A549 (cell line): ENCODE measurements around the gene SPINK2.

Experiments
- FOXS1 ChIP-seq: fragments of 250-450 bp; sonication (Bioruptor Pico); IDR thresholded peaks from 2 replicates; pipeline ENCODE4 v1.5.0; 2020; ENCODE audit warnings: mild to moderate bottlenecking, moderate library complexity
- POLR2A ChIP-seq: IDR thresholded peaks from 2 replicates; pipeline ENCODE4 v1.6.1; 2012; ENCODE audit warnings: mild to moderate bottlenecking, low read length
- RAD21 ChIP-seq, 2 experiments: fragments of >200 bp in 1 of 2; sonication (Bioruptor Twin) in 1 of 2; formaldehyde crosslinking in 1 of 2; IDR thresholded peaks in 1 of 2; conservative IDR thresholded peaks in 1 of 2; 2 replicates in 1 of 2; 3 replicates in 1 of 2; pipeline ENCODE4 v1.6.1; 2012 to 2018; ENCODE audit warnings: inconsistent platforms in 1 of 2
- SMC3 ChIP-seq: fragments of >200 bp; sonication (Bioruptor Twin); formaldehyde crosslinking; IDR thresholded peaks from 3 replicates; pipeline ENCODE4 v1.6.1; 2018; ENCODE audit warnings: inconsistent platforms
- TF ChIP-seq, protein P1 (sequence below): fragments of 200-600 bp; sonication (generic); IDR thresholded peaks from 2 replicates; pipeline ENCODE4 v1.6.1; 2016; ENCODE audit warnings: antibody characterized with exemption, mild to moderate bottlenecking, moderate library complexity
- TF ChIP-seq, protein P2 (sequence below): fragments of 150-350 bp; IDR thresholded peaks from 2 replicates; pipeline ENCODE4 v1.6.1; 2014; ENCODE audit warnings: low read depth, mild to moderate bottlenecking, low read length

DNA sequence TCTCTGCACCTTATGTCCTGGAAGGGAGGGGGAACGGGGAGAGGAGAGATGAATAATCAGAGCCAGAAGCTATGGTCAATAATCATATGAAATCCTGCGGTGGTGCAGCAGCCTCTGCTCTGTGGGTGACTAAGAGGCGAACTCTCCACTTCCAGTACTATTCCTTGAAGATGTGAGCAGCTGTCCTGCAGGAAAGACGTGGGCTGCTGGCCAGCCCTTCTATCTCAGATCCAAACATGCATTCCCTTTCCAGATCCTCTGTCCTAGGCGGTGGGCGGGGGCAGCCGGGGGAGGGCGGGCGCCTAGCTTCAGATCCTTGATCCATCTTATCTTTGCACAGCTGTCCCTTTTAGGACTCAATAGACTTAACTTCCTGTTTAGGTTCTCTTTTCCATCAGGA, 34.5 kb downstream of the SPINK2 start:
- TF ChIP-seq SMC3 (no peak), FOXS1 (CRISPR knock-in tag) (no peak), RAD21 (conservative IDR thresholded peaks at IDR 0.05 in 1 of 2, IDR thresholded peaks at IDR 0.05 in 1 of 2) (no peak), POLR2A (no peak)
- TF ChIP-seq, protein P1, sequence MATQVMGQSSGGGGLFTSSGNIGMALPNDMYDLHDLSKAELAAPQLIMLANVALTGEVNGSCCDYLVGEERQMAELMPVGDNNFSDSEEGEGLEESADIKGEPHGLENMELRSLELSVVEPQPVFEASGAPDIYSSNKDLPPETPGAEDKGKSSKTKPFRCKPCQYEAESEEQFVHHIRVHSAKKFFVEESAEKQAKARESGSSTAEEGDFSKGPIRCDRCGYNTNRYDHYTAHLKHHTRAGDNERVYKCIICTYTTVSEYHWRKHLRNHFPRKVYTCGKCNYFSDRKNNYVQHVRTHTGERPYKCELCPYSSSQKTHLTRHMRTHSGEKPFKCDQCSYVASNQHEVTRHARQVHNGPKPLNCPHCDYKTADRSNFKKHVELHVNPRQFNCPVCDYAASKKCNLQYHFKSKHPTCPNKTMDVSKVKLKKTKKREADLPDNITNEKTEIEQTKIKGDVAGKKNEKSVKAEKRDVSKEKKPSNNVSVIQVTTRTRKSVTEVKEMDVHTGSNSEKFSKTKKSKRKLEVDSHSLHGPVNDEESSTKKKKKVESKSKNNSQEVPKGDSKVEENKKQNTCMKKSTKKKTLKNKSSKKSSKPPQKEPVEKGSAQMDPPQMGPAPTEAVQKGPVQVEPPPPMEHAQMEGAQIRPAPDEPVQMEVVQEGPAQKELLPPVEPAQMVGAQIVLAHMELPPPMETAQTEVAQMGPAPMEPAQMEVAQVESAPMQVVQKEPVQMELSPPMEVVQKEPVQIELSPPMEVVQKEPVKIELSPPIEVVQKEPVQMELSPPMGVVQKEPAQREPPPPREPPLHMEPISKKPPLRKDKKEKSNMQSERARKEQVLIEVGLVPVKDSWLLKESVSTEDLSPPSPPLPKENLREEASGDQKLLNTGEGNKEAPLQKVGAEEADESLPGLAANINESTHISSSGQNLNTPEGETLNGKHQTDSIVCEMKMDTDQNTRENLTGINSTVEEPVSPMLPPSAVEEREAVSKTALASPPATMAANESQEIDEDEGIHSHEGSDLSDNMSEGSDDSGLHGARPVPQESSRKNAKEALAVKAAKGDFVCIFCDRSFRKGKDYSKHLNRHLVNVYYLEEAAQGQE = no peak
- TF ChIP-seq, protein P2, sequence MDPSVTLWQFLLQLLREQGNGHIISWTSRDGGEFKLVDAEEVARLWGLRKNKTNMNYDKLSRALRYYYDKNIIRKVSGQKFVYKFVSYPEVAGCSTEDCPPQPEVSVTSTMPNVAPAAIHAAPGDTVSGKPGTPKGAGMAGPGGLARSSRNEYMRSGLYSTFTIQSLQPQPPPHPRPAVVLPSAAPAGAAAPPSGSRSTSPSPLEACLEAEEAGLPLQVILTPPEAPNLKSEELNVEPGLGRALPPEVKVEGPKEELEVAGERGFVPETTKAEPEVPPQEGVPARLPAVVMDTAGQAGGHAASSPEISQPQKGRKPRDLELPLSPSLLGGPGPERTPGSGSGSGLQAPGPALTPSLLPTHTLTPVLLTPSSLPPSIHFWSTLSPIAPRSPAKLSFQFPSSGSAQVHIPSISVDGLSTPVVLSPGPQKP = no peak
